ENCODE results near the gene MAG.
A peak's percentile ranks its signal among the peaks of the same experiment; 100 is the strongest.

Gene MAG

GRCh38 chr19:35265126-35265899 is 26.6 kb upstream of the MAG start:
- no peak for DNase-seq

DNA sequence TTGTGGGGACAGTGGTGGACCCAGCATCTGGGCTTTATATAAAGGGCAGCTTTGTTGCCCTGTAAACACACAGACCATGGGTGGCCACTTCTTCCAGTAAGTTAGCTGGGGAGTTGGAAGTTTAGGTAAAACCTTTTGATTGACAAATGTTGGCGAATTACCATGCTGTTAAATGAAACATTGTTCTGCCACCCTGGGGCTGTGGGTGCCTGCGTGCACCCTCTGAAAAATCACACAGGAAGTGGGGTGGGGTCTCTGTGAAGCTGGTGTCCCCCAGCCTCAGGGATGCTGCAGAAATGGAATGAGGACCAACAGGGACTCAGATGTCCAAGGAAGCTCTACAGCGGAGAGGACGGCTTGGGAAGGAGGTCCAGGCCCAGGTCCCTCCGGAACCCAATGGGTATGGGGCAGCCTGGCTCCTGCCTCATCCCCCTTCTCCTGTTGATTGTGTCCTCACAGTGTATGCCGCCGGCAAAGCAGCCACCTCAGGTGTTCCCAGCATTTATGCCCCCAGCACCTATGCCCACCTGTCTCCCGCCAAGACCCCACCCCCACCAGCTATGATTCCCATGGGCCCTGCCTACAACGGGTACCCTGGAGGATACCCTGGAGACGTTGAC is 26.0 kb upstream of the MAG start:
- no peak for DNase-seq

GRCh38 chr19:35266520-35267352 is 25.2 kb upstream of the MAG start:
- DNase-seq, result no peak

GRCh38 chr19:35267353-35267817 is 24.6 kb upstream of the MAG start:
- no peak for DNase-seq

DNA sequence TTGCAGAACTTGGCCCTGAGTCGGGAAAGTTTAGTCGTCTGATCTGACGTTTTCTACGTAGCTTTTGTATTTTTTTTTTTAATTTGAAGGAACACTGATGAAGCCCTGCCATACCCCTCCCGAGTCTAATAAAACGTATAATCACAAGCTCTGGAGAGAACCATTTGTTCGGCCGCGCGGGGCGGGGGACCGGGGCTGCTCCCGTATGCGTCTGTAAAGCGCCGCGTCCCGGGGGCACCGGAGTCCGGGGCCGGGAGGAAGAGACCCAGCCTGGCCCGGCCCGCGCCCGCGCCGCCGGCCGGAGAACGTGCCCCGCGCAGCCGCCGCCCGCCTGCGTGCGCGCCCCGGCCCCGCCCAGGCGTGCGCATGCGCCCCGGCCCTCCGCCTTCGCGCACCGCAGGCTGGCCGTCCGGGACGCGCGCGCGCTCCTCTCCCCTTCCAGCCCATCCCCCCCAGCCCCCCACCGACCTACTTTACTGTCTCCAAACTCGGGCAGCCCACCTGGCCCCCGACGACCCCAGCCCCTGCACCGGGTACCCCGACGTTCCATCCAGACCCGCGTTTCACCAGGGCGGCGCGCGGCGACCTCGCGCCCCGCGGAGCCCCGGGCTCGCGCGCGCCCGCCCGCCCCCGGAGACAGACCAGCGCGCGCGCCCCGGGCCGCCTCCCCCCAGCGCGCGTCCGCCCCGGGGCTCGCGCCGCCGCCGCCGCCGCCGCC is 24.0 kb upstream of the MAG start:
- DNase-seq, result no peak

DNA sequence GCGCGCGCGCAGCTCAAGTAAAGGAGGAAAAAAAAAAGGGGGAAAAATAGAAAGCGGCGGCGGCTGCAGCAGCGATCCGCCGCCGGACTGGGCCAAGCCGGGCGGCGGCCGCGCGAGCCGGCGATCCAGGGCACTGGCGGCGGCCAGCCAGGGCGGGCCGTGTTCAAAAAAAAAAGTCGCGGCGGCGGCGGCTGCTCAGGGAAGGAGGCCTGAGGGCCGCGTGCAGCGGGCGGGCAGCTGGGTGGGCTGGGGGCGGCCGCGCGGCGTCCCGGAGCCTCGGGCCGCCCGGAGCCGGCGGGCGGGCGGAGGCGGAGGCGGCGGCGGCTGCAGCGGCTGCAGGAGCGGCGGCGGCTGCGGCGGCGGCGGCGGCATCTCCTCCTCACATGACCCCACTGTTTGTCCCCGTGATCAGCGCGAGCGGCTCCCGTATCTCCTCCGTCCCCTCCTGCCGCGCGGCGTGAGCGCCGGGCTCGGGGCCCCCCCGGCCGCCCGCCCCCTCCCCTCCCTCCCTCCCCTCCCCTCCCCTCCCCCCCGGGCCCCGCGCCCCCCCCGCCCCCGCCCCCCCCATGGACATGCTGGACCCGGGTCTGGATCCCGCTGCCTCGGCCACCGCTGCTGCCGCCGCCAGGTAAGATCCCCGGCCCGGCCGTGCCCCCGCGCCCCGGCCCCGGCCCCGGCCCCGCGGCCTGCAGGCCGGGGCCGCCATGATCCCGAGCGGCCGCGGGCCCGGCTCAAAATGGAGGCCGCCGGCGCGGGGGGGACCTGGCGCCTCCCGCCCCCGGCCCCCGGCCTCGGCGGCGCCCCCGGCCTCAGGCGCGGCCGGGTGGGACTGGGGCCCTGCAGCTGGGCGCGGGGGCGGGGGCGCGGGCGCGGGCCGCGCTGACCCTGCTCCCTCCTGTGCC is 23.2 kb upstream of the MAG start, which contains the start of gene USF2:
Gene USF2 (plus strand): TSS at position 427 of the 902 bp plus-strand sequence. CDS start 140 bp downstream, at position 567.
- peak; percentile 9 for DNase-seq

DNA sequence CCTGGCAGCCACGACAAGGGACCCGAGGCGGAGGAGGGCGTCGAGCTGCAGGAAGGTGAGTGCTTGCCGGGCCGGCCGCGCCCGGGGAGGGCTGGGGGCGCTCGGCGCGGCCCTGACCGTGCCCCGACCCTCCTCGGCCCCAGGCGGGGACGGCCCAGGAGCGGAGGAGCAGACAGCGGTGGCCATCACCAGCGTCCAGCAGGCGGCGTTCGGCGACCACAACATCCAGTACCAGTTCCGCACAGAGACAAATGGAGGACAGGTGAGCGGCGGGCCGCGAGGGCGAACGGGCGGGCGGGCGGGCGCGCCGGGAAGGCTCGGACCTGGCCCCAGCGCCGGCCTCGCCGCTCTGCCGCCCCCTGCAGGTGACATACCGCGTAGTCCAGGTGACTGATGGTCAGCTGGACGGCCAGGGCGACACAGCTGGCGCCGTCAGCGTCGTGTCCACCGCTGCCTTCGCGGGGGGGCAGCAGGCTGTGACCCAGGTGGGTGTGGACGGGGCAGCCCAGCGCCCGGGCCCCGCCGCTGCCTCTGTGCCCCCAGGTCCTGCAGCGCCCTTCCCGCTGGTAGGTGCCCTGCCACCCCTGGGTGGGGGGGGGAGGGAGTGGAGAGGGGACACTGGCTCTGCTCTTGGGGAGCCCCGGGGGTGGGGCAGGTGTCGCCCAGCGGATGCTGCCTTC is 22.4 kb upstream of the MAG start:
- DNase-seq, result no peak

- DNase-seq, result no peak
These were observed 21.6 kb upstream of the MAG start for GRCh38 chr19:35270381-35270811.

DNA sequence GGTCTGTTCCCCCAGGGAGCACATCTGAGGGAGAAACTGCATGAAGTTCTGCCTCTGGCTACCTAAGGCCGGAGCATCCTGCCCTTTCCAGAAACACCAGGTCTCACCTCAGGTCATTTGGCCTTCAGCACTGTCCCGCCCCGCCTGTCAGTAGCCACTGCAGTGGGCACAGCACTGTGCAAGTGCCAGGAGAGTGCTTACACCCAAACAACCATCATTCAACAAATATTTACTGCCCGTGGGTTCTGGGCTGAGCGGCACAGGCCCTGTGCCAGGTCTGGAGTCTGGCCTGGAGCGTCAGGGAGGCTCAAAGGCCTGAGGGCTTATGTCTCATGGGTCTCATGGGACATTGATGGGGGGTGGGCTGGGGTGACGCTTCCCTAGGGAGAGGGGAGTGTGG is 20.4 kb upstream of the MAG start:
- DNase-seq, result no peak

GRCh38 chr19:35272122-35272719 is 19.7 kb upstream of the MAG start:
- no peak for DNase-seq

DNA sequence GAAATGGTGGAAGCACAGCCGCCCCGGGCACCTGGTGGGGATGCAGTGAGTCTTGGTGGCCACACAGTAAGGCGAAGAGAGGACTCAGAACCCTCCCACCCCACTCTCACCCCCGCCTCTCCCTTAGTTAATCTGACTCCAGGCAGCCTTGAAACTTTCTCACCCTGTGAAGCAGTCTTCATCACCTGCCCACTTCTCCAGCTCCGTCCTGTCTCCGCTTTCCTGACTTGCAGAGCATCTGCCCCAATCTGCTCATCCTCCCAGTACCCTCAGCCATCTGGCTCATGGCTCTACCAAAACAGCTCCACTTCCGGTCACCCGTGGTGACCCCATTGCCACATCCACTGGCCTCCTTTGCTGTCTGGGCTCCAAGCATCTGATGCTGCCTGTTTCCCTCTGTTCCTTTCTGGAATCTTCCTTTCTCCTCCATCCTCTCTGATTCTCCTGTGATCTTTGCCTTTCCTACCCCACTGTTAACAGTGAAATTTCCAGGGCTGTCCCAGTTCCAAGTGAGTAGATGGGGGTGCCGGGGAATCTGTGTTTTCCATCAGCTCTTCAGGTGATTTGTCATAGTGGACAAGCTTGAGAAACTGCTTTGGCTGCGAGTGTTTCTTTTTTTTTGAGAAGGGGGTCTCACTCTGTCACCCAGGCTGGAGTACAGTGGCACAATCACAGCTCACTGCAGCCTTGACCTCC is 18.9 kb upstream of the MAG start:
- DNase-seq, result no peak

DNA sequence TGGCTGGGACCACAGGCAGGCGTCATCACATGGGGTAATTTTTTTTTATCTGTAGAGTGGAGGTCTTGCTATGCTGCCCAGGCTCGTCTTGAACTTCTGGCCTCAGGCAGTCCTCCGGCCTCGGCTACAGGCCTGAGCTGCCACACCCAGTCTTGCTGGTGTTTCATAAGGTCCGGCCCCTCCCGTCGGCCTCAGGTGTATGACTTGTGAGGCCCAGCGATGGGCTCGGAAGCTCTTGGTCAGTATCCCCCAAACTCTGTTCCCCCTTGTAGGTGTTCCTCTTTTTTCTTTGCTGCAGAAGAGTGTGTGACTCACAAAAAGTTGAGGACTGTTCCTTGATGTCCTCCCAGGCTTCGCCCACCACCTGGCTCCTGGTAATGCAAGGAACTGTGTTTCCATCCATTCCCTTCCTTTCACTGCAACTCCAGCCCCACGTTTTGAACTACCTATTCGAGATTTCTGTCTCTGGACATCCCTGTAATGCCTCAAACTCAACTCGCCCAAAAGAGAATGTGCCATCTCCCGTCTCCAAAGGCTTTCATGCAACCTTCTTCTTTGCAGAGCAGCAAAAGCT is 18.2 kb upstream of the MAG start:
- no peak for DNase-seq

DNA sequence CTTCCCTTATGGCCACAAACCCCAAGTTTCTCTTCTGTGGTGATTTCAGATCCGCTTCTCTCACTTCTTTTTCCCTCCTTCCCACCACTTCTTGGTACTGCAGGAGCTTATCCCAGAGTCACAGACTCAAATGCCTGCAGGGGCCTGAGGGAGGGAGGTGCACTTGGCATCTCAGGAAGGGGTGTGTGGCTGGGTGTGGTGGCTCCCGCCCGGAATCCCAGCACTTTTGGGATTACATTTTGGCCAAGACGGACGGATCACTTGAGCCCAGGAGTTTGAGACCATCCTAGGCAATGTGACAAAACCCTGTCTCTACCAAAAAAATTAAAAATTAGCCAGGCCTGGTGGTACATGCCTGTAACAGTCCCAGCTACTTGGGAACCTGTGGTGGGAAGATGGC is 17.6 kb upstream of the MAG start:
- no peak for DNase-seq

DNA sequence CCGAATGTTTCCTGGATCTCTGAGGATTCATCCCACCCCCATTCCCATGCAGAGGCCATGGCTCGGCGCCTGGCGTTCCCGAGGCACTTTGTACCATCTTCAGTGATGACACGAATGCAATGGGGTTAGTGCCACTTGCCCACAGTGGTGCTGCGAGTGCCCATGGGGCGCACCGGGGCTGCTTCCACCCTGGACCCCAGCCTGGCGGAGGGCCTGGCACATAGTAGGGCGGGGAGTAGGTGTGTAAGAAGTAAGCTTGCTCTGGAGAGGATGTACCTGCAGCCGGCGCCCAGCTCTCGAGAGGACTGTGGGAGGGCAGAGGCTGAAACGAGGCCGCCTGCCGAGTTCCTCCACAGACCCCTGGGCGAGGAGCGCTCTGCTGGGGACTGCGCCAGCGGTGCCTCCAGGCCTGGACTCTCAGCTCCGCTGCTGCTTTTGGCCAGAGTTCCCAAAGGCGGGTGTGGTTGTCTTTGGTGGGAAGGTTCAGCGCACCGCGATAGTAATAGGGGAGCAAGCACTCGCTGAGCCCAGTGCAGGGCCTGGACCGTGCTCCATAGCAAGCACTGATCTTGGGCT is 15.2 kb upstream of the MAG start:
- no peak for DNase-seq

DNA sequence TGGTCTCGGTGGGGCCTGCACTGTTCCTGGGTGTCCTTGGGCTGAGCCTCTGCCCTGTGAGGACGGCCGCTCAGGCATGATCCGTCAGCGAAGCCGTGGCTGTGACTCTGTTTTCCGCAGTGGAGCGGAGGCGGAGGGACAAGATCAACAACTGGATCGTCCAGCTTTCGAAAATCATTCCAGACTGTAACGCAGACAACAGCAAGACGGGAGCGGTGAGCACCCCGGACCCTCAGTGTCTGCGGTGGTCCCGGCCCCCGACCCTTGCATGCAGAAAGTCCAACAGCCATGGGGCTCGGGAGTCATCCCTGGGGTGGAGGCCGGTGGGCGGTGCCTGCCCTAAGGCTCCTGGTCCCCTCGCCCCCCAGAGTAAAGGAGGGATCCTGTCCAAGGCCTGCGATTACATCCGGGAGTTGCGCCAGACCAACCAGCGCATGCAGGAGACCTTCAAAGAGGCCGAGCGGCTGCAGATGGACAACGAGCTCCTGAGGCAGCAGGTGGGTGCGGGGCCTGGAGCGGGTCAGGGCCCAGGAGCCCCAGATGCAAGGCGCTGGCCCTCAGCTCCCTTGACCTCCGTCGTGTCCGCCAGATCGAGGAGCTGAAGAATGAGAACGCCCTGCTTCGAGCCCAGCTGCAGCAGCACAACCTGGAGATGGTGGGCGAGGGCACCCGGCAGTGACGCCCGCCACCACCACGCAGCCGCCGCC is 13.2 kb upstream of the MAG start:
- DNase-seq, result no peak

DNA sequence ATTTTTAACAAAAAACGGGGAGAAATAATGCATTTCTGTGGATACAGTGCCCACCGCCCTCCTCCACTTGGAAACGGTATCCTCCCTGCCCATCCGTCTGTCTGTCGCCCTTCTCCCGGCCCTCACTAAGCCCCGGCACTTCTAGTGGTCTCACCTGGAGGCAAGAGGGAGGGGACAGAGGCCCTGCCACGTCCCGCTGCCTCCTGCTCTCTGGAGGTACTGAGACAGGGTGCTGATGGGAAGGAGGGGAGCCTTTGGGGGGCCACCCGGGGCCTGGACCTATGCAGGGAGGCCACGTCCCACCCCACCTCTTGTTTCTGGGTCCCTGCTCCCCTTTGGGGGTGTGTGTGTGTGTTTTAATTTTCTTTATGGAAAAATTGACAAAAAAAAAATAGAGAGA is 12.6 kb upstream of the MAG start:
- DNase-seq, result no peak

DNA sequence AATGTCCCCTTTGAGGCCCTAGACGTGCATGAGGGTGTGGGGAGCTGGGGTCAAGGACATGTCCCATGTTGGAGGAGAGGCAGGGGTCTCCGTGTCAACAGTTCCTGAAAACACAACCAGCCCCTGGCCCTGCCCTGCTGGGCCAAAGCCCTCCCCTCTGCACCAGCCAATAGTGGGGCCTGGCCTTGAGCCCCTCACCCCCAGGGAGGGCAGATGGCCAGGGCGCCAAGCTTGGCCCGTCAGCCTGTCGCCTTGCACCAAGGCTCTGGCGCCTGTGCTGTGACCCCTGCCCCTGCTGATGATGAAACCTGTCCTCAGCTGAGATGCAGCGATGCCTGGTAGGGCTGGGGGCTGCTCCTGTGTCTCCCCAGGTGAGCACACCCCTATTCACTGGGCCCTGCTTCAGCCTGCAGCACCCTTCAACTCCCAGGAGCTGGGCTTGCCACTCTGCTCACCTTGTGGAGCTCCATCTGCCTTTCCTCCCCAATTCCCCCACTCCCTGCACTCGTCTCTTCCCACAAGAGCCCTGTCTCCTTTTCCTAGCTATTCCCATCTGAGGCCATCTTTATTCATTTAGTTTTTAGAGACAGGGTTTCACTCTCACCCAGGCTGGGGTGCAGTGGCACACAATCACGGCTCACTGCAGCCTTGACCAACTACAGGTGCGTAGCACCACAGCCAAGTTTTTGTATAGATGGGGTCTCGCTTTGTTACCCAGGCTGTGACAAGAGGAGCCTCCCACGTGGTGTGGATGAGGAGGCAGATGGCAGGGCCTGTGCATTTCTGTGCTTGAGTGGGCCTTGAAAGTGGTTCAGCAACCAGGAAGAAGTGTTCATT is 11.8 kb upstream of the MAG start:
- no peak for DNase-seq

DNA sequence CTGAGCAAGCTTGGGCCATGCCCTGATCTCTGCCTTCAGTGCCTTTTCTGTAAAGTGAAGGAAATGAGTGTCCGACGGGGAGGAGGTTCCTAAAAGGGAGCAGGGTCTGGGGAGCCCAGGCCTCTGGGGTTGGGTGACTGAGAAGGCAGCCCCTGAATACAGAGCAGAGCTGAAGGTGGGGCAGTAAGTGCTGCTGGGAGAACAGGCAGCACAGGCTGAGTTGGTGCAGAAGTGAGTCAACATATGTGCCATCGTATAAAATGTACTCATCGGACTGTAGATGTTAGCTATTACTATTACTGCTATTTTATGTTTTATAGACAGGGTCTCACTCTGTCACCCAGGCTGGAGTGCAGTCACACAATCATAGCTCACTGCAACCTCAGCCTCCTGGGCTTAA is 10.7 kb upstream of the MAG start:
- no peak for DNase-seq

All from NCI-H187 treated with DMSO at 0.1 percent for 48 hours (cell line).